Stimulated activated CD4-positive, alpha-beta T cell treated with anti-CD3 and anti-CD28 coated beads, Interleukin-12 subunit alpha, Interleukin-12 subunit beta, amount 100 ng/mL, for 48 hours (primary cell): ENCODE measurements around the gene FCMR.
A peak's percentile ranks its signal among the peaks of the same experiment; 100 is the strongest.

Source experiments
- DNase-seq, 3 donors: peaks; one replicate each; pipeline ENCODE4 v3.0.0-alpha.2; 2020; ENCODE audit warnings: low read depth in 2 of 3, low spot score in 1 of 3

Gene FCMR

GRCh38 chr1:206951318-206952100 is 29.8 kb upstream of the FCMR start:
- DNase-seq, result no peak

- DNase-seq, result no peak
These were observed 27.9 kb upstream of the FCMR start for GRCh38 chr1:206949641-206950040.

- no peak for DNase-seq
These were observed 27.5 kb upstream of the FCMR start for GRCh38 chr1:206949208-206949607.

- no peak for DNase-seq
These were observed 25.5 kb upstream of the FCMR start for GRCh38 chr1:206947255-206947654.

- DNase-seq, result no peak
These were observed 24.5 kb upstream of the FCMR start, which contains the start of gene PIGR for GRCh38 chr1:206946261-206946660. PIGR (minus strand) TSS chr1:206946466; CDS start chr1:206940531, 5,935 bp downstream.

GRCh38 chr1:206945779-206946178 is 24.0 kb upstream of the FCMR start:
- no peak for DNase-seq

- DNase-seq, result no peak
These were observed 23.0 kb upstream of the FCMR start for GRCh38 chr1:206944703-206945102.

GRCh38 chr1:206941766-206942418 is 20.2 kb upstream of the FCMR start:
- no peak for DNase-seq

- no peak for DNase-seq
These were observed 18.8 kb upstream of the FCMR start for GRCh38 chr1:206940588-206940936.

- no peak for DNase-seq
These were observed 18.3 kb upstream of the FCMR start for GRCh38 chr1:206939841-206940587.

- no peak for DNase-seq
These were observed 17.4 kb upstream of the FCMR start for GRCh38 chr1:206939131-206939530.

GRCh38 chr1:206937425-206937824 is 15.7 kb upstream of the FCMR start:
- DNase-seq, result no peak

GRCh38 chr1:206935491-206936067 is 13.8 kb upstream of the FCMR start:
- peak in 1 of 3 donors; percentile 49 for DNase-seq

- DNase-seq, result peak in 2 of 3 donors; percentile 62 to 73
These were observed 11.7 kb upstream of the FCMR start for GRCh38 chr1:206933333-206933945.

GRCh38 chr1:206932177-206932576 is 10.4 kb upstream of the FCMR start:
- no peak for DNase-seq

GRCh38 chr1:206931709-206932108 is 10.0 kb upstream of the FCMR start:
- DNase-seq, result no peak

- DNase-seq, result no peak
These were observed 8.6 kb upstream of the FCMR start for GRCh38 chr1:206930210-206930798.

- DNase-seq, result no peak
These were observed 7.8 kb upstream of the FCMR start for GRCh38 chr1:206929524-206929923.

GRCh38 chr1:206926286-206926685 is 4.5 kb upstream of the FCMR start:
- no peak for DNase-seq

GRCh38 chr1:206925106-206925736 is 3.5 kb upstream of the FCMR start:
- DNase-seq, result peak in 1 of 3 donors; percentile 48
